GM18517 (cell line): ENCODE data around the gene HAVCR2.
A peak's percentile ranks its signal among the peaks of the same experiment; 100 is the strongest.

Source experiments
- ATAC-seq: cut with Tn5 transposase; IDR thresholded peaks from one replicate; pipeline ENCODE4 v1.9.1; 2021; ENCODE audit warnings: mild to moderate bottlenecking, moderate library complexity; ENCODE audit not compliant: unreplicated experiment

The HAVCR2 gene

DNA sequence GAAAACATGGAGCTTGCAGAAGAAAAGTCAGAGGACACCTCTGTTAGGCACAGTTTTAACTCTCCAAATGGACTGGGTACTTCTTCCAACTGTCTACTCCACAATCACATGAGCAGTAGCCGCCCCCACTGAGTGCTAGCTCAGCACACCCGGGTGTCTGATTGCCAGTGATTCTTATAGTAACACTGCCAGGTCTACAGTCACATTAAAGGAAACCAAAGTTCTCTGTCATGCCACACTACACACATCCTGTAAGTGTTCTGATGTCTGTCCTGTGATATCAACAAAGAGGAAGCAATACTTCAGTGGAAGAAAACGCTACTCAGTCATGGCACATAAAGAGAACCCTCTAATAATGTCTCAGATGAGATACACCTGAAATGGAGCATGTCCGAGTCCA, at the start of gene HAVCR2:
Gene HAVCR2, minus strand, starts transcription at position 69 of the 400 bp plus-strand sequence. Its CDS starts 61 bp downstream, at position 8.
- ATAC-seq, result peak; percentile 91

DNA sequence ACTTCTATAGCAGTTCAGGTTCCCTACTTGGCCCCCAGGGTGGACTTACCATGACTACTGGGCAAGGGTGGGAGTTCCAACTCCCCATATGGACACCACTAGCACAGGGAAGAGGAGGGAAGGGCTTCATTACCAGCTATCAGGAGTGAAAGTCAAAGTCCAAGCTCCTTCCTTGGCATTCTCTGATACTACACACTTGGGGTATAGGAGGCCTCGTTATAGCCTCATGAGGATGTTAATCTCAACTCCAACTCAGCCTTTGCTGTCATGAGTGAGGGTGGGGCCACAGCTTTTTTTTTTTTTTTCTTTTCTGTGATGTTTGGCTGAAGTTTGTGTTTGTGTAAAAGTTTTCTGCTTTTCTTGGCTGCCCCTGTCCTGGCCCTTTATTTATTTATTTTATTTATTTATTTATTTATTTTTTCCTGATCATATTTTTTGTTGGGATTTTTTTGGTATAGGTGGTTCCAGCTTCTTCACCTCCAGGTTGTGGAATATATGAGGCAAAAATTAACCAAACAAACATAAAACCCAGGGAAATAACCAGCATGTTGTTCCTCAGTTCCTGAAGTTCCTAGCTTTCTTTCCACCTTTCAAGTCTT, 48.5 kb upstream of the HAVCR2 start:
- ATAC-seq, result no peak

DNA sequence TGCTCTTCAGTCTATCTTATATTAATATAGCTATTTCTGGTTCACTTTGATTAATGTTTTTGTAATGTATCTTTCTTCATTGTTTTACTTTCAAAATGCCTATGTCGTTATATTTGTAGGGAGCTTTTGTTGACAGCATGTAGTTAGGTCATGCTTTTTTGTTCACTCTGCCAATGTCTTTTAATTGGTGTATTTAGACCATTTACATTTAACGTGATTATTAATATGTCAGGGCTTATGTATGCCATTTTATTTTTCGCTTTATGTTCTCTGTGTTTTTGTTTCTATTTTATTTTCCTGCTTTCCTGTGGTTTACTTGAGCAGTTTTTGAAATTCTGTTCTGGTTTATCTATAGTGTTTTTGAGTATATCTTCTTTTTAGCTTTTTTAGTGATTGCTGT, 46.5 kb upstream of the HAVCR2 start:
- no peak for ATAC-seq

DNA sequence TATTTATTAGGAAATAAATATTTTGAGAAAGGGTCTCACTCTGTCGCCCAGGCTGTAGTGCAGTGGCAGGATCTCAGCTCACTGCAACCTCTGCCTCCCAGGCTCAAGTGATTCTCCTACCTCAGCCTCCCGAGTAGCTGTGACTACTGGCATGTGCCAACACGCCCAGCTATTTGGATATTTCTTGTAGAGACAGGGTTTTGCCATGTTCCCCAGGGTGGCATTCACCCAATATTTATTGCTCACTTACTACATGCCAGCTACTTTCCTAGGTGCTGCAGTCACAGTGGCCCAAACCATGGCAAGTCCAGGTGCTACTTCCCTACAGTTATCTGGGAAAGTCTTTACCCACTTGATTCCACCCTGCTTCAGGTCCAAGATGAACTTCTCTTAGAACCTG, 42.2 kb upstream of the HAVCR2 start:
- no peak for ATAC-seq

DNA sequence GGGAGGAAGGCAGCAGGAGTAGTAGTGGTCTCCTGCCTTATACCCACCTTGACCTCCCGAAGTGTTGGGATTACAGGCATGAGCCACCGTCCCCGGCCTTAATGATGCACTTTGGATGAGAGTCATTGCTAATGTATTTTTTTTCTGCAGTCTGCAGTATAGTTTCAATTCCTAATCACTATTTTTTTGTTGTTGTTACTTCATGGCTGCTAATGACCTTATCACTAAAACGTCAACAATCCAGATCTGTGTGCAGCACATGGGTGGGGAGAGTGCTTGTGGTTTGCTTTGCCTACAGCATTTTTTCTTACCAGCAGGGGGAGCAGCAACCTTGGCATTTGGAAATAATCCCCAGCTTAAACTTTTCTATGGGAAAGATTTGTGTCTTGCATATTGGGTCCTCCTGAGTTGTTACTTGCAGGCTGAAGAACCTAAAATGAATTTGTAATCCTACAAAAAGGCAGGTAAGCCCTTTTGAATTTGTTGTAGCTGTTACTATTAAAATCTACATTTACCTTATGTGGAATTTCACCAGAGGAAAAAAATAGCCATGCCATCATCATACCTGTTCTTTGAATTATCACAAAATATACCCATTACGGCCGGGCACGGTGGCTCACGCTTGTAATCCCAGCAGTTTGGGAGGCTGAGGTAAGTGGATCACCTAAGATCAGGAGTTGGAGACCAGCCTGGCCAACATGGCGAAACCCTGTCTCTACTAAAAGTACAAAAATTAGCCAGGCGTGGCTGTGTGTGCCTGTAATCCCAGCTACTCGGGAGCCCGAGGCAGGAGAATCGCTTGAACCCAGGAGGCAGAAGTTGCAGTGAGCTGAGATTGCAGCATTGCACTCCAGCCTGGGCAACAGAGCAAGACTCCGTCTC, 40.1 kb upstream of the HAVCR2 start:
- peak; percentile 70 for ATAC-seq

DNA sequence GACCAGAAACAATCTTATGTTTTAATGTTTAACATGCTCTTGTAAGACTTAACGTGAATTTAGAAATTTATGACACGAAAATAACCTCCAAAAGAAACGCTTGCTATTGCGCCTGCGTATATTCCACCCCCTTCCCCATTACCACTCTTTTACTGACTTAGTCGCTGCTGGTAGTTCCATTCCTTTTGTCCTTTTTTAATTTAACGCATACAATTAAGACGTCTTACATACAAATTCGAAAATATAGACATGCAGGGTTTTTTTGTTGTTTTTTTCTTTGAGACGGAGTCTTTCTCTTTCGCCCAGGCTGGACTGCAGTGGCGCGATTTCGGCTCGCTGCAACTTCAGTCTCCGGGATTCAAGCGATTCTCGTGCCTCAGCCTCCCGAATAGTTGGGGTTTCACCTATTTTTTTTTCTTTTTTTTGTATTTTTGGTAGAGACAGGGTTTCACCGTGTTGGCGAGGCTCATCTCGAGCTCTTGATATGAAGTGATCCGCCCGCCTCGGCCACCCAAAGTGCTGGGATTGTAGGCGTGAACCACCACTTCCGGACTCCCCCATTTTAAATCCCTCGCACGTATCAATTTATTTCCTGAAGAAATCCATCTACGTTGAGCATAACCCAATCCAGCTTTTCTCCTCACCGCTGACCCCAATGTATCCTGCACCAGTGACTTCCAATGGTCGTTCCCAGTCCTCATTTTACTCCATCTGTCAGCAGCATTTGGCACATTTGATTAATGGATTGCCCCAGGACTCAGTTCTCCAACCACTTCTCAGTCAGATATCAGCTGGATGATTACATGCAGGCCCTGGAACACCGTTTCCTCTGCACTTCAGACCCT, 34.5 kb upstream of the HAVCR2 start:
- peak; percentile 44 for ATAC-seq

DNA sequence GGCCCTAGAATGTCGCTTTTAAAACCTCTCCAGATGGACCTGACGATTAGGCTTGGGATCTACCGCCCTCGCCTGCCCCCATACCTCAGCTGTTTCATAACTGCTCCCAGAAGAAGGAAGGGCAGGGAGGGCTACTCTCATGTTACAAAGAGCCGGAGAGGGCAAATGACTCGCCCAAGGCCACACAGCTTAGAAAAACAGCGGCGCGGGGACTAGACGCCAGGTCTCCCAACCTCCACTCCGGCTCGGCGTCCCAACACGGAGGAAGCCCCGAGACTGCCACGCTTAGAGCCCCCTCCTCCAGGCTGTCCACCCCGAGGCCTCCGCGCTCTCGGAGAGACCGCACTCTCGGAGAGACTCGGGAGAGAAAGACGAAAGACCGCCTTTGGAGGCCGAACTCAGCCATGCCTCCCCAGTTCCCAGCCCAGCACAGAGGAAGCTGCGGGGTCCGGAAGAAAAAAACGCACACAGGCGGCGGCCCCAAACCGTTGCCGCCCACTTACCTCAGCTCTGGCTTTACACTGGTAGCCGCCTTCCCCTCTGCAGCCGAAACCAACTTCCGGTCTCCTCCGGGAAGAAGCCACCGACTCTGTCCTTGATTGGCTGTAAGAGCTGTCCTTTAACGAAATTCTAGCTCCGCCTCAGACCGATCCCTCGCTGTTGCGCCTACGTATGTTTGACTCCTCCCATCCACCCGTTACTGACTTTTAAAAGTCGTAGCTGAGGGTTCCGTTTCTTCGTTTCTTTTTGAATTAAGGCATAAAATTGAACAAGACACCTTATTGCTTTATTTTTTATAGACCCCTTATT, 33.7 kb upstream of the HAVCR2 start, which contains the start of gene MED7:
Gene MED7, minus strand, starts transcription at position 549 of the 810 bp plus-strand sequence. CDS start 3,434 bp downstream, outside the sequence.
- peak; percentile 99 for ATAC-seq

DNA sequence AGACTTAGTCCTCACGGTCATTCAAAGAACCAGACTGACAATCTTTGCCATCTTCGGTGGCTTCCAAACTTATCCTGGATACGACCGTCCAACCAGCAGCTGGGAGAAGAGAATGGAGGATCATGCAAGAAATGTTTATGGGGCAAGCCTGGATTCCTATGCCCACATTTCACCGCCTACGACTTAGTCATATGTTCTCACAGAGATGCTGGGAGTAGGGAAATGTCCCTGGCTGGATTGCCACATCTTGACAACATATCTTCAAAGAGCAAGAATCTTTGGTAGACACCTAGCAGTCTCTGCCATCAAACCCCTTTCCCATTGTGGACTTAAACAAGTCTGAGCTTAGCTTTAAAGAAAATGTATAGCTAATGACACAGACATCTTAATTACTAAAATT, 28.8 kb upstream of the HAVCR2 start:
- ATAC-seq, result no peak

DNA sequence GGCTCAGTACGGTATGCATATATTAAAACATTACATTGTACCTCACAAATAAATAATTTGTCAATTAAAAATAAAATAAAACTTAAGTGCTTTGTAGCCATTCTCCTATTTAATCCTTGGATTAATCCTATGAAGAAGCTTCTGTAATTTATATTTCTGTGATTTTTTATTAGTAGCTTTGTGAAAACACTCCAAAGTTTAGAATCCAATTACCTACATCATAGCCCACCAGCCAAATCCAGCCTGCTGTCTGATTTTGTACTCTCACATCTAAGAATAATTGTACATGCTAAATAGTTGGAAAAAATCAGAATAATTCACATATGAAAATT, 23.4 kb upstream of the HAVCR2 start:
- ATAC-seq, result no peak

DNA sequence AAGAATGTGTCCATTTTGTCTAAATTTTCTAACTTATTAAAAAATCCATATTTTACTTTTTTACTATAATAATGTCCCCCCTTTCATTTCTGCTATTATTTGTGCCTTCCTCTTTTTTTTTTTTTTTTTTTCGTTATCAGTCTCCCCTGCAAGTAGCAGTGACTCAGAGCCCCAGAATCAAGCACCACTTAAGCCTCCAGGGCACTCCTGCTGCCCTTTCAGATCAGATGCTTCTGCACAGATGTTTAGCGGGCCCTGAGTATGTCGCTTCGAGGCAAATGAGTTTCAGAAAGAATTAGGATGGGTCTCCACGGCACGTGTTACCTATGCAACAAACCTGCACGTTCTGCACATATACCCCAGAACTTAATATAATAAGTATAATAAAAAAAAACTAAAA, 22.1 kb upstream of the HAVCR2 start:
- ATAC-seq, result no peak

DNA sequence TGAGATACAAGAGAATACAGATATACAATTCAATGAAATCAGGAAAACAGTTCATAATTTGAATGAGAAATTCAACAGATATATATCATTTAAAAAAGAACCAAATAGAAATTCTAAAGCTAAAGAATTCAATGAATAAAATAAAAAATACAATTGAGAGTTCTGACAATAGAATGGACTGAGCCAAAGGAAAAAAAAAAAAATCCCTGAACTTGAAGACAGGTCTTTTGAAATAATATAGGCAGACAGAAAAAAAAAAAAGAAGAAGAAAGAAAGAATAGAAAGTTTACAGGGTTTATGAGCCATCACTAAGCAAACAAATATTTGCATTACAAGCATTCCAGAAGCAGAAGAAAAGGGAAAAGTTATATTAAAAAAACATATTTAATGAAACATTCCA, 12.9 kb upstream of the HAVCR2 start:
- ATAC-seq, result no peak

DNA sequence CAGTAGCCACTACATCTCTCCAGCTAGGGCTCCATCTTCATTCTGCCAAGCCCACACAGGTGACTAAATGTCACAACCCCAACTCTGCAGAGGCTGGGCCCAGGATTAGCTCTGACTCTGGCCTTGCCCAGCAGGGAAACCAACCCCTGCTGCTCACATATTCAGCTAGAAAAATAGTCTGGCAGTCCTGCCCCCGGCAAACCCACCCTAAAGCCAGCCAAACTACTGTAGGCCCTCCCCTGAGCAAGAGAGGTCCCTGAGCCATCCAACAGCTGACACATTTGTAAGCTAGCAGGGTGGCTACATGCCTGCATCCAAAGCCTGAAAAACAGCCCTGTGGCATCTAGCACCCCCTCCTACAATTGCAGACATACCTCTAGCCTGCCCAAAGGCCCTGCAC, 11.3 kb upstream of the HAVCR2 start:
- ATAC-seq, result no peak

DNA sequence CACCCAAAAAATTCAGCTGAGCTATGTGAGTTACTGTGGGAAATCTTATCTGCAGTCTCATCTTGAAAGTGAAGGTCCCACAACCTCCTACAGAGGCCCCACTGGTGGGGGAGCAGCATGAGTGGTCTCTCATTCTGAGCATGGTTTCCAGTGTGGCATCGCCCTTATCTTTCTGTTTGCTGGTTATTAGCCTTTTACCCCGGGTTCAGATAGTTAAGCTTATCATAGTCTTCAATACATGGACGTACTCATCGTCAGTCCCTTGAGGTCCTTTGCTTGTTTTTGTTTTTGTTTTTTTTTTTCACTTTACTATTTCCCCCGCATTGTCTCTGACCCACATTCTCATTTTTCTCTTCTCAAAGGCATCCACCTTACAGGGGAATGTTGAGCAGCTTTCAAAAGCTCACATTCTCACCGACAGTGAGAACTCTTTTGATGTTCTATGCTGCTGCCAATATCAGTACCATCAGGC, 7.7 kb upstream of the HAVCR2 start:
- ATAC-seq, result no peak

DNA sequence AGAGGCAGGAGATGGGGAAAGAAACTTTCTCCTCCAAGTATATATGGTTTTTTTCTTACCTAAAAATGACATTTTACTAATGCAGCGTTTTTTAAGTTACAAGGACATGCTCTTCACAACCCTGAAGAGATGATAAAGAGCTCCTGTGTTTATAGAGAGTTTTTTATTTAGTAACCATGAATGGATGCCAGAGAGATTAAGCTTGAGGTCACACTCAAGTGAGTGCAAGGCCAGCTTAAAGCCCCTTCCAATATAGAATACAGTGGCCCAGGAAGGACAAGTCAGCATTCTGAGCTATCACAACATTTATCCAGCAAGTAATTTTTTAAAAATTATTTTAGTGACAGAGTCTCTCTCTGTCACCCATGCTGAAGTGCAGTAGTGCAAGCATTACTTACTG, 6.7 kb upstream of the HAVCR2 start:
- ATAC-seq, result no peak

DNA sequence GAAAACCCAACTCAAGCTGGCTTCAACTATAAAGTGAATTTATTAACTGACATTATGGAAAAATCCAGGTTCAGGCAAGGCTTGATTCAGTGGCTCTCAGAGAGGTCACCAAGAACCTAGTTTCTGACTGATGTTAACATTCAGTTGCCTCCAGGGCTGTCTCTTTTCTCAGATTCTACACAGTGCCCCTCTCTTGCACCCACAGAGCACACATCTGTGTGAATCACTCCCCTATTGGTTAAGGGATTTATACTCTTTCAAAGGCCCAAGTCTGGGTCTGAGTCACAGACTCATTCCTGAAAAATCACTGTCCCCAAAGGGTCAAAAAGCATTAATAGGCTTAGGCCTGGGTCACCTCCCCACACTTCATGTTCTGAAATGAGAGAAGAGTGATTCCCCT, 6.2 kb upstream of the HAVCR2 start:
- ATAC-seq, result no peak

DNA sequence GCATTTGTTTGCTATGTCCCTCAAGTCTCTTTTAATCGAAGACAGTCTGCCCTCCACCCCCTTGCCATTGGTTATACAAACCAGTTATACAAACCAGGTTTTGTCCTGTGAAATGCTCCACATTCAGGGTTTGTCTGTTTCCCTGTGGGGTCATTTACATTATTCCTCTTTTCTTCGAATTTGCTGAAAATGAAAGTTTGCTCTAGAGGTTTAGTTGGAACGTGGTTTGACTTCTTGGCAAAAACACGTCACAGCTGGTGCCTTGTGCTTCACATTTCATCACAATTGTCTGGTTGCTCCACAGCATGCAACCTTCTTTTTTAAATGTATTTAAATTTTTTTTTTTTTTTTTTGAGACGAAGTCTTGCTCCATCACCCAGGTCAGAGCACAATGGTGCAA, 4.2 kb upstream of the HAVCR2 start:
- no peak for ATAC-seq

DNA sequence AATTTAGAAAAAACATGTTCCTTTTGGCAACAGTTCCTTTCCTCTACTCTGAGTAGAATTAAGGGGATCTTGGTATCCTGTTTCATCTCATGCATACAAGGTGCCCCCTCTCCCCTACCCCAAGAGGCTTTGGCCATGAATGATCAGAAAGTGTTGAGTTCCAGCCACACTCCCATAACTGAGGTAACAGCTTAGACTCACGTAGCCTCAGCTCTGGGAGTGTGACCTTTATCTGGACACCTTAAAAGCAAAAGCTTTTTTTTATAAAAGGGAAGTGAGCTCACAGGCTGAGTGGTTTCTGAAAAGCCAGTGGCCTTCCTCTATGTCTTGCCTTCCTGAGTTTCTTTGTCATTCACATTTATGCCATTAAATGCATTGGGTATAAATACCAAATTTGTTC, 900 bp upstream of the HAVCR2 start:
- peak; percentile 68 for ATAC-seq

DNA sequence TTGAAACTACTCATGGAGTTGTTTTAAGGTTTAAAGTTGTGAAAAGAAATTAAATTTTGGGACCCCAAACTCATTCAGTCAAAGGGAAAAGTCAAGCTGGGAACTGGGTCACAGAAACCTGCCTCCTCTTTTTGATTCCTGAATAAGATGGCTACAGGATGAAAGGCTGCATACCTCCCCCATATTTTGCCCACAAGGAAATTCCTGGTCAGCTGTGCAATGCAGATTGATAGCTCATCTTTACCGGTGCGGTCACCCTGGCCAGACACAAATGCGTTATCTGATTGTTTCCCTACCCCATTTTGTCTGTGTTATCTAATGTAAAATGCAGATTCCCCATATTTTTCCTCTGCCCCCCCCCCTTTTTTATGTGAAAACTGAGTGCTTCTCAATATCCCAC, 1.3 kb downstream of the HAVCR2 start:
- ATAC-seq, result no peak

DNA sequence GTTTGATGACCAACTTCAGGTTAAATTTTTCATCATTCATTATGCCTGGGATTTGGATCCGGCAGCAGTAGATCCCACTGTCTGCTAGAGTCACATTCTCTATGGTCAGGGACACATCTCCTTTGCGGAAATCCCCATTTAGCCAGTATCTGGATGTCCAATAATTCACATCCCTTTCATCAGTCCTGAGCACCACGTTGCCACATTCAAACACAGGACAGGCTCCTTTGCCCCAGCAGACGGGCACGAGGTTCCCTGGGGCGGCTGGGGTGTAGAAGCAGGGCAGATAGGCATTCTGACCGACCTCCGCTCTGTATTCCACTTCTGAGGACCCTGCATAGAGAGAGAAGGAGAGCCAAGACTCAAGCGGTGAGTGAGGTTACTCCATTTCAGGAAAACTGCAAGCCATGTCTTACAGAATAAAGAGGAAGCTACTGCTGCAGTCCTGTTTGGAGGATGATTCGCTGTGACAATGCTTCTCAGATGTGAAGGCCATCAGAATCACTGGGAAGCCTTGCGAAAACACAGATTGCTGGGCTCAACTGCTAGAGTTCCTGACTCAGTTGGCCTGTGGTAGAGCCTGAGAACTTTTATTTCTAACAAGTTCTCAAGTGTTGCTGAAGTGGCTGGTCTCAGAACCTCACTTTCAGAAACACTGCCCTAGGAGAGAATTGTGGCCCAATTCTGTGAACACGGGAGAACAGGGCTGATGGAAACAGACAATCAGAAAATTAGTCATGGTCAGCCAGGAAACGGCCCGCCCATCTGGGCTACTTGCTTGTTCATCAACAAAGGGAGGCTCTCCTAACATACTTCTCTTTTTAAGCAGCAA, 2.0 kb downstream of the HAVCR2 start:
- ATAC-seq, result no peak
